ENCODE results near the gene SNRPD2.
A peak's percentile ranks its signal among the peaks of the same experiment; 100 is the strongest.

SNRPD2 gene

GRCh38 chr19:45653634-45654033 is 38.1 kb downstream of the SNRPD2 start:
- peak; percentile 17 for DNase-seq

- no peak for DNase-seq
Measured at GRCh38 chr19:45650722-45651121, 41.0 kb downstream of the SNRPD2 start.

GRCh38 chr19:45646345-45646698 is 45.4 kb downstream of the SNRPD2 start:
- DNase-seq = no peak

GRCh38 chr19:45645631-45646344 is 46.0 kb downstream of the SNRPD2 start:
- peak; percentile 93 for DNase-seq

- no peak for DNase-seq
Measured at GRCh38 chr19:45645068-45645630, 46.6 kb downstream of the SNRPD2 start.

- peak; percentile 49 for DNase-seq
Measured at GRCh38 chr19:45643927-45644771, 47.6 kb downstream of the SNRPD2 start.

- DNase-seq = peak; percentile 77
Measured at GRCh38 chr19:45643024-45643926, 48.5 kb downstream of the SNRPD2 start.

GRCh38 chr19:45641274-45642105 is 50.3 kb downstream of the SNRPD2 start:
- peak; percentile 79 for DNase-seq

- no peak for DNase-seq
Measured at GRCh38 chr19:45640849-45641273, 50.9 kb downstream of the SNRPD2 start.

GRCh38 chr19:45638930-45639729 is 52.6 kb downstream of the SNRPD2 start, which contains the start of gene EML2:
Gene EML2, minus strand, starts transcription at chr19:45639397. Its CDS starts 21 bp downstream, at chr19:45639376.
- peak; percentile 46 for DNase-seq

- DNase-seq = no peak
Measured at GRCh38 chr19:45637890-45638667, 53.7 kb downstream of the SNRPD2 start.

All from fibroblast of skin of right biceps (primary cell).